Fibroblast of lung (primary cell): ENCODE data around the gene PRR27.

Experiments used
- CTCF ChIP-seq, 2 donors: IDR thresholded peaks in 1 of 2; conservative IDR thresholded peaks in 1 of 2; 1 replicate in 1 of 2; 2 replicates in 1 of 2; pipeline ENCODE4 v1.5.1; 2011 to 2012; ENCODE audit warnings: low read length in 2 of 2, control low read depth in 1 of 2, inconsistent platforms in 1 of 2, low read depth in 1 of 2, mild to moderate bottlenecking in 1 of 2
- EZH2 ChIP-seq: IDR thresholded peaks from 2 replicates; pipeline ENCODE4 v1.5.1; 2012; ENCODE audit warnings: low read length, control low read depth, mild to moderate bottlenecking; ENCODE audit errors: missing control alignments

GRCh38 chr4:70181864-70182263 lies 27.8 kb downstream of the PRR27 start:
- no peak for TF ChIP-seq CTCF (conservative IDR thresholded peaks at IDR 0.05 in 1 of 2, IDR thresholded peaks at IDR 0.05 in 1 of 2; ENCODE audit: low read depth in 1 of 2, low read length in 2 of 2)
- no peak for TF ChIP-seq EZH2
